CD4-positive, alpha-beta T cell treated with Interleukin-6 for 4 hours (primary cell): ENCODE results near the gene CAMKMT.

Source experiments
- DNase-seq: peaks from one replicate; pipeline ENCODE4 v3.0.0-alpha.2; 2020; ENCODE audit warnings: mixed read lengths

The CAMKMT gene

GRCh38 chr2:44706681-44707553 lies 345.2 kb downstream of the CAMKMT start:
- no peak for DNase-seq

- no peak for DNase-seq
Observed at GRCh38 chr2:44707945-44708660, 346.4 kb downstream of the CAMKMT start.

- DNase-seq, result no peak
Observed at GRCh38 chr2:44708661-44709000, 346.9 kb downstream of the CAMKMT start.

GRCh38 chr2:44713170-44713569 lies 351.4 kb downstream of the CAMKMT start:
- DNase-seq, result no peak

- no peak for DNase-seq
Observed at GRCh38 chr2:44715671-44716081, 353.9 kb downstream of the CAMKMT start.

GRCh38 chr2:44716131-44716530 lies 354.4 kb downstream of the CAMKMT start:
- DNase-seq, result no peak

- no peak for DNase-seq
Observed at GRCh38 chr2:44718431-44718830, 356.7 kb downstream of the CAMKMT start.

- no peak for DNase-seq
Observed at GRCh38 chr2:44719562-44719961, 357.8 kb downstream of the CAMKMT start.

- no peak for DNase-seq
Observed at GRCh38 chr2:44722026-44722625, 360.4 kb downstream of the CAMKMT start.

GRCh38 chr2:44723921-44724320 lies 362.2 kb downstream of the CAMKMT start:
- no peak for DNase-seq

GRCh38 chr2:44730593-44730992 lies 368.8 kb downstream of the CAMKMT start:
- DNase-seq, result no peak

- no peak for DNase-seq
Observed at GRCh38 chr2:44731505-44731904, 369.8 kb downstream of the CAMKMT start.

GRCh38 chr2:44736270-44736942 lies 374.7 kb downstream of the CAMKMT start:
- DNase-seq, result no peak

- no peak for DNase-seq
Observed at GRCh38 chr2:44740678-44741077, 378.9 kb downstream of the CAMKMT start.

GRCh38 chr2:44741507-44741906 lies 379.8 kb downstream of the CAMKMT start:
- no peak for DNase-seq

- no peak for DNase-seq
Observed at GRCh38 chr2:44742057-44742456, 380.3 kb downstream of the CAMKMT start.

GRCh38 chr2:44743473-44743872 lies 381.7 kb downstream of the CAMKMT start:
- DNase-seq, result no peak

GRCh38 chr2:44744961-44745892 lies 383.5 kb downstream of the CAMKMT start:
- no peak for DNase-seq

GRCh38 chr2:44745922-44746766 lies 384.4 kb downstream of the CAMKMT start:
- DNase-seq, result no peak

- no peak for DNase-seq
Observed at GRCh38 chr2:44746856-44747615, 385.3 kb downstream of the CAMKMT start.
